Memory B cell (primary cell): Measurements from ENCODE around the gene DIRAS3.
"Not testable (repeated sequence)": the region's sequence is repeated elsewhere in the genome, so short reads cannot be mapped to it uniquely, and the experiment has no call there.

Experiments used
- ATAC-seq: fragments of 150-1000 bp; cut with Tn5 transposase; 2 replicates; pipeline ENCODE4 v1.10.0; 2021; ENCODE audit warnings: low read depth, mild to moderate bottlenecking, moderate library complexity
- DNase-seq, 2 donors: peaks; one replicate each; pipeline ENCODE4 v3.0.0; 2022; ENCODE audit warnings: low spot score in 2 of 2
- H3K27ac Mint-ChIP-seq: one replicate; pipeline ENCODE4 v1.8.0; 2022; ENCODE audit warnings: mild to moderate bottlenecking, moderate library complexity, mixed read lengths
- H3K27me3 Mint-ChIP-seq: one replicate; pipeline ENCODE4 v1.8.0; 2022; ENCODE audit warnings: mixed read lengths
- H3K36me3 Mint-ChIP-seq: one replicate; pipeline ENCODE4 v1.8.0; 2022; ENCODE audit warnings: mild to moderate bottlenecking, mixed read lengths
- H3K4me1 Mint-ChIP-seq: one replicate; pipeline ENCODE4 v1.8.0; 2022; ENCODE audit warnings: mixed read lengths
- H3K4me3 Mint-ChIP-seq: one replicate; pipeline ENCODE4 v1.8.0; 2022; ENCODE audit warnings: mild to moderate bottlenecking, moderate library complexity, mixed read lengths
- H3K9me3 Mint-ChIP-seq: one replicate; pipeline ENCODE4 v1.8.0; 2022; ENCODE audit warnings: mixed read lengths

The DIRAS3 gene

GRCh38 chr1:68010543-68010942 lies 39.9 kb downstream of the DIRAS3 start:
- Mint-ChIP-seq H3K4me1 (no peaks in the 10 kb centered on the region), H3K9me3 (no peaks in the 10 kb centered on the region), H3K36me3 (no peaks in the 10 kb centered on the region), H3K4me3 (no peak overlapping the region), H3K27me3 (no peaks in the 10 kb centered on the region), H3K27ac (no peak overlapping the region)
- ATAC-seq = no peak
- no peak for DNase-seq

GRCh38 chr1:68010090-68010489 lies 40.3 kb downstream of the DIRAS3 start:
- no peaks in the 10 kb centered on the region for H3K36me3 Mint-ChIP-seq
- no peak overlapping the region for H3K4me3 Mint-ChIP-seq
- no peaks in the 10 kb centered on the region for H3K27me3 Mint-ChIP-seq
- DNase-seq (no peak), ATAC-seq (no peak)
- H3K4me1 Mint-ChIP-seq = no peaks in the 10 kb centered on the region
- no peaks in the 10 kb centered on the region for H3K9me3 Mint-ChIP-seq
- no peak overlapping the region for H3K27ac Mint-ChIP-seq

DNA sequence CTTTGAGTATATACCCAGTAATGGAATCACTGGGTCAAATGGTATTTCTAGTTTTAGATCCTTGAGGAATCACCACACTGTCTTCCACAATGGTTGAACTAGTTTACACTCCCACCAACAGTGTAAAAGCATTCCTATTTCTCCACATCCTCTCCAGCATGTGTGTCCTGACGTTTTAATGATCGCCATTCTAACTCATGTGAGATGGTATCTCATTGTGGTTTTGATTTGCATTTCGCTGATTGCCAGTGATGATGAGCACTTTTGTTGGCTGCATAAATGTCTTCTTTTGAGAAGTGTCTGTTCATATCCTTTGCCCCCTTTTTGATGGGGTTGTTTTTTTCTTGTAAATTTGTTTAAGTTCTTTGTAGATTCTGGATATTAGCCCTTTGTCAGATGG lies 46.8 kb downstream of the DIRAS3 start:
- H3K9me3 Mint-ChIP-seq = not testable (repeated sequence)

GRCh38 chr1:68000191-68000590 lies 50.2 kb downstream of the DIRAS3 start:
- ATAC-seq = no peak
- H3K9me3 Mint-ChIP-seq = peaks cover 9% of the 10 kb centered on the region
- H3K27ac Mint-ChIP-seq = no peak overlapping the region
- H3K4me3 Mint-ChIP-seq = no peak overlapping the region
- H3K27me3 Mint-ChIP-seq = no peaks in the 10 kb centered on the region
- DNase-seq = no peak
- no peaks in the 10 kb centered on the region for H3K36me3 Mint-ChIP-seq
- H3K4me1 Mint-ChIP-seq = no peaks in the 10 kb centered on the region

More for the DNA sequence above, 46.8 kb downstream of the DIRAS3 start:
- not testable (repeated sequence) for H3K27ac Mint-ChIP-seq, H3K4me1 Mint-ChIP-seq, H3K4me3 Mint-ChIP-seq, H3K27me3 Mint-ChIP-seq, DNase-seq, H3K36me3 Mint-ChIP-seq, ATAC-seq

- ATAC-seq (no peak), DNase-seq (no peak)
- Mint-ChIP-seq H3K9me3 (peaks cover 9% of the 10 kb centered on the region), H3K36me3 (no peaks in the 10 kb centered on the region), H3K27me3 (no peaks in the 10 kb centered on the region), H3K4me3 (no peak overlapping the region), H3K4me1 (no peaks in the 10 kb centered on the region), H3K27ac (no peak overlapping the region)
Measured at GRCh38 chr1:67997746-67998145, 52.7 kb downstream of the DIRAS3 start.
